Sigmoid colon (tissue), 3 donors: ENCODE data around the gene SDK2.

ENCODE experiments used
- POLR2A ChIP-seq, 2 donors: fragments of 450-650 bp; IDR thresholded peaks; one replicate each; pipeline ENCODE4 v1.6.1; 2016; ENCODE audit warnings: antibody characterized with exemption in 2 of 2, mild to moderate bottlenecking in 2 of 2, moderate library complexity in 2 of 2
- TF ChIP-seq, protein P1 (sequence below), 4 experiments: fragments of 450-650 bp in 3 of 4; fragments of 200-600 bp in 1 of 4; IDR thresholded peaks; one replicate each; pipeline ENCODE4 v1.5.1; 2016 to 2019; ENCODE audit warnings: antibody characterized with exemption in 4 of 4, mild to moderate bottlenecking in 3 of 4, moderate library complexity in 2 of 4

DNA sequence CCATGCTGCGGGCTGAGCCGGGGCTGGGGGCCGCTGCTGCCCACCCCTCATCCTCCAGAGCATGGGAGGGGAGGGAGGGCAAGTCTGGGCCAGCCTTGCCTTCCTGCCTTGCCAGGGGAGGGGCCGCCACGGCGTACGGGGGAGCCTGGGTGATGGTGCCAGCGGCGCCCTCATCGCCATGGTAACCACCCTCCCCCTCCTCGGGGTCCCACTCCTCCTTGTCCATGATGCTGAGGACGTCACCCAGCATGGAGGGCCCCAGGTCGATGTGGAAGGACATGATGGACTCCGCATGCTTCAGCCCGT is 358.7 kb downstream of the SDK2 start:
- TF ChIP-seq, protein P1, sequence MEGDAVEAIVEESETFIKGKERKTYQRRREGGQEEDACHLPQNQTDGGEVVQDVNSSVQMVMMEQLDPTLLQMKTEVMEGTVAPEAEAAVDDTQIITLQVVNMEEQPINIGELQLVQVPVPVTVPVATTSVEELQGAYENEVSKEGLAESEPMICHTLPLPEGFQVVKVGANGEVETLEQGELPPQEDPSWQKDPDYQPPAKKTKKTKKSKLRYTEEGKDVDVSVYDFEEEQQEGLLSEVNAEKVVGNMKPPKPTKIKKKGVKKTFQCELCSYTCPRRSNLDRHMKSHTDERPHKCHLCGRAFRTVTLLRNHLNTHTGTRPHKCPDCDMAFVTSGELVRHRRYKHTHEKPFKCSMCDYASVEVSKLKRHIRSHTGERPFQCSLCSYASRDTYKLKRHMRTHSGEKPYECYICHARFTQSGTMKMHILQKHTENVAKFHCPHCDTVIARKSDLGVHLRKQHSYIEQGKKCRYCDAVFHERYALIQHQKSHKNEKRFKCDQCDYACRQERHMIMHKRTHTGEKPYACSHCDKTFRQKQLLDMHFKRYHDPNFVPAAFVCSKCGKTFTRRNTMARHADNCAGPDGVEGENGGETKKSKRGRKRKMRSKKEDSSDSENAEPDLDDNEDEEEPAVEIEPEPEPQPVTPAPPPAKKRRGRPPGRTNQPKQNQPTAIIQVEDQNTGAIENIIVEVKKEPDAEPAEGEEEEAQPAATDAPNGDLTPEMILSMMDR (IDR thresholded peaks at IDR 0.05): no peak
- TF ChIP-seq POLR2A (IDR thresholded peaks at IDR 0.05): no peak
